Measurements from ENCODE around the gene MTRR. TPM values are rescaled to one million over a fixed set of nuclear protein-coding genes. Genes with fewer than 3 reads are reported as not detected.
A peak's percentile ranks its signal among the peaks of the same experiment; 100 is the strongest.

MTRR gene
- total and polyA plus RNA-seq, 2 of the 8 experiments (the other 6 are each of a cell fraction or from before 2014, with no cell fraction given) = 36.4 to 53.8 TPM

- TF ChIP-seq CHD7 (IDR thresholded peaks at IDR 0.05; ENCODE audit: insufficient replicate concordance, low read length) (no peak), EGR1 (IDR thresholded peaks at IDR 0.05; ENCODE audit: borderline replicate concordance, low read depth, low read length) (no peak), POLR2A (IDR thresholded peaks at IDR 0.05; ENCODE audit: control extremely low read depth in 1 of 2, low read depth in 2 of 2, low read length in 2 of 2) (peak in 1 of 2 experiments; percentile 34; a peak in 1 of 3 replicates), TAF1 (IDR thresholded peaks at IDR 0.05; ENCODE audit: low read depth, low read length) (0 out of 2 replicates have a peak, but pooled peaks have one; percentile 39), RAD21 (IDR thresholded peaks at IDR 0.05 in 1 of 2, conservative IDR thresholded peaks at IDR 0.05 in 1 of 2; ENCODE audit: low read depth in 2 of 2, low read length in 2 of 2) (peak in 1 of 2 experiments; percentile 11; a peak in 1 of 4 replicates), RFX5 (IDR thresholded peaks at IDR 0.05; ENCODE audit: borderline replicate concordance, low read depth, low read length) (no peak), POLR2AphosphoS5 (IDR thresholded peaks at IDR 0.05; ENCODE audit: low read depth, low read length) (no peak), CBX8 (IDR thresholded peaks at IDR 0.05; ENCODE audit: borderline replicate concordance, low read depth, low read length) (no peak), CEBPB (IDR thresholded peaks at IDR 0.05; ENCODE audit: low read depth, low read length) (no peak), SIN3A (conservative IDR thresholded peaks at IDR 0.05 in 1 of 2, IDR thresholded peaks at IDR 0.05 in 1 of 2; ENCODE audit: low read depth in 1 of 2, low read length in 2 of 2) (peak; percentile 94 to 98)
Observed at GRCh38 chr5:7850395-7851239, 18.3 kb upstream of the MTRR start, which contains the start of gene CFAP90 (continued).

Measured in H1 (cell line).